Uterus (tissue), 2 donors: ENCODE data around the gene ARHGAP27.

Source experiments
- CTCF ChIP-seq, 4 experiments: fragments of 200-600 bp in 2 of 4; fragments of 450-650 bp in 2 of 4; sonication (generic) in 2 of 4; IDR thresholded peaks; one replicate each; pipeline ENCODE4 v1.5.1; 2016 to 2019; ENCODE audit warnings: antibody characterized with exemption in 4 of 4, mild to moderate bottlenecking in 2 of 4, moderate library complexity in 1 of 4
- POLR2A ChIP-seq, 2 donors: fragments of 450-650 bp; IDR thresholded peaks; one replicate each; pipeline ENCODE4 v1.6.1; 2016; ENCODE audit warnings: antibody characterized with exemption in 2 of 2, mild to moderate bottlenecking in 1 of 2, moderate library complexity in 1 of 2

- TF ChIP-seq POLR2A (IDR thresholded peaks at IDR 0.05) (no peak), CTCF (IDR thresholded peaks at IDR 0.05) (no peak)
Measured at GRCh38 chr17:45438931-45439610, 6.4 kb upstream of the ARHGAP27 start.
